Measurements from ENCODE around the gene CPT1B.
A peak's percentile ranks its signal among the peaks of the same experiment; 100 is the strongest.

The CPT1B gene

DNA sequence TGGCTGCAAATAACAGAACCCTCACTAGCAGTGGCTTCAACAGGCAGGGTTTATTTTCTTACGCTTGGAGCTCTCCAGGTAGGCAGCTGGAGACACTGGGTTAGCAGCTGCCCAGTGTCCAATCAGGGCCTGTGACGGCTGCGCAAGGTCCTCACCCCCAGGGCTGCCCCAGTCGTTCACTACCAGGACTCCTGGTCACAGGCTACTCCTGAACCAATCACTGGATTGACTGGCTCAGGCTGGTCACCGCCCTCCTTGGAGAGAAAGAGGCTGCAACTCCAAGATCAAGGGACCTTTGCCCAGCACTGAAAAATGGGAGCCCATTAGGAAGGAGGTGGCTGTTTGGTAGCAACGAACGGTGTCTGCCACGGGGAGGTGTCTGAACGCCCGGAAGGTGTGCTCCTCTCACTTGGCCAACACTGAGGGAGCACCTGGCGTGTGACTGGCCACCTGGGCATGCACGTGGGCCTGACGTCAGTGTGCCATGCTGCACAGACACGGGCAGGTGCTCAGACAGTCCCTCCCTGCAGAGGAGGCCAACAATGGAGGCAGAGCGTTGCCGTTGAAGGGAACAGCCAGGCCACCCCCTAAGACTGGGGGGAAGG lies 44.6 kb upstream of the CPT1B start:
- TF ChIP-seq ZFX (IDR thresholded peaks at IDR 0.05; ENCODE audit: borderline replicate concordance): no peak
- TF ChIP-seq, protein P1, sequence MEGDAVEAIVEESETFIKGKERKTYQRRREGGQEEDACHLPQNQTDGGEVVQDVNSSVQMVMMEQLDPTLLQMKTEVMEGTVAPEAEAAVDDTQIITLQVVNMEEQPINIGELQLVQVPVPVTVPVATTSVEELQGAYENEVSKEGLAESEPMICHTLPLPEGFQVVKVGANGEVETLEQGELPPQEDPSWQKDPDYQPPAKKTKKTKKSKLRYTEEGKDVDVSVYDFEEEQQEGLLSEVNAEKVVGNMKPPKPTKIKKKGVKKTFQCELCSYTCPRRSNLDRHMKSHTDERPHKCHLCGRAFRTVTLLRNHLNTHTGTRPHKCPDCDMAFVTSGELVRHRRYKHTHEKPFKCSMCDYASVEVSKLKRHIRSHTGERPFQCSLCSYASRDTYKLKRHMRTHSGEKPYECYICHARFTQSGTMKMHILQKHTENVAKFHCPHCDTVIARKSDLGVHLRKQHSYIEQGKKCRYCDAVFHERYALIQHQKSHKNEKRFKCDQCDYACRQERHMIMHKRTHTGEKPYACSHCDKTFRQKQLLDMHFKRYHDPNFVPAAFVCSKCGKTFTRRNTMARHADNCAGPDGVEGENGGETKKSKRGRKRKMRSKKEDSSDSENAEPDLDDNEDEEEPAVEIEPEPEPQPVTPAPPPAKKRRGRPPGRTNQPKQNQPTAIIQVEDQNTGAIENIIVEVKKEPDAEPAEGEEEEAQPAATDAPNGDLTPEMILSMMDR (IDR thresholded peaks at IDR 0.05): peak; percentile 1; the same call in 1 of the 2 replicates
- peak overlapping the region; percentile 98 for H3K27ac ChIP-seq

DNA sequence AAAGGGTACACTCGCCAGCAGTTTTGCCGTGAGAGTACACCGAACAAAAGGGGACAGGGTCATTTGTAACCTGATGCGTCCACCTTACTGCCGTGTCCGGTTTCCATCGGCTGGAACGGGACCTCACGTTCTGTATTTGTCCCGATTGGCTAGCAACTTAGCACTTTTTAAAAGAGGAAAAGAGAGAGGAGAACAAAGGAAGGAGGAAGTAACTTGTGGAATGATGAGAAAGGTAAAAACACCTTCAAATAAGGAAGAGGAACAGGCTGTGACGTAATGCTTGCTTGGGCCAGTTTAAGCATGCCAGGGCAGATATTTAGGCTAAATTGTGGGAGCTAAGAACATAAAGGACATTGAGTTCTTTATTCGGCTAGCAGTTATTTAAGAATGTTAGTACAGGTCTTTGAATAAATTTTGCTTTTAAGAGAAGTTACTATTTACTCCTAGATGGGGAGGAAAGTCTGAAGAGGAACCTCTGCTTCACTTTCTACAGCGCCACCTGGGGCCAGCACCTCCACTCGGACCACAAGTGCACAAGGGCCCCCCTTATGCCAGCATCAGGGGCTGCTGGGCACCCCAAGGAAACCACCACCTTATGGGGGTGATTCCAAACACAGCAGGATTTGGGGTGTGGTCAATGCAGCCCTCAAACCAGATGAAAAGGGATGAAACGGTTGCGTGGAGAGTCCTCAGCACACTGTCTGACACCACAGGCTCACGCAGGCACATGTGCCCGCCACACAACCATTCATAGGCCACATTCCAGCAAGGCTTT lies 43.9 kb upstream of the CPT1B start:
- H3K27ac ChIP-seq: peak overlapping the region; percentile 98
- TF ChIP-seq ZFX (IDR thresholded peaks at IDR 0.05; ENCODE audit: borderline replicate concordance): no peak
- TF ChIP-seq, protein P1 (IDR thresholded peaks at IDR 0.05): peak; percentile 78

DNA sequence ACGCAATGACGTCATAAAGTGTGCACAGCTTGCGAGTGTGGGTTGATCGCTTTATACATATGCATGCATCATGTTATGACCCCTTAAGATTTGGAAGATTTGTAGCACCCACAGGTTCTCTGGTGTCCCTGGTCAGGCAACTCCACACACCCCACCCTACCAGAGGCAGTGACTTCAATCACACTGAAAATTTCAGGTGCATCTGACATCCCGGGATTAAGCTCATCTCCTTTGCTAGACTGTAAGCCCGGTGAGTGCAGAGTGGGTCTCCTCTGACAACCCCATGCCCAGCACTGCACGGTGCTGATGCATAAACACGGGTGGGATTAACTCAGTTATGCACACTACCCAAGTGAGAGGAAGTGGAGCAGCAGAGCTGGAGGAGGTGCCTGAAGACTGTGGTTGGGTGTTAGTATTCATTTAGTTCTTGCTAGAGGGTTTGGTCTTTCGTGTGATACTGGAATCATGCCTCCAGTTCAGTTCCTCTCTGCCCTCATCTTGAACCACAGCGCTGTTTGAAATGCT lies 43.2 kb upstream of the CPT1B start:
- peak overlapping the region; percentile 98 for H3K27ac ChIP-seq
- TF ChIP-seq, protein P1 (IDR thresholded peaks at IDR 0.05): no peak
- TF ChIP-seq ZFX (IDR thresholded peaks at IDR 0.05; ENCODE audit: borderline replicate concordance): no peak

DNA sequence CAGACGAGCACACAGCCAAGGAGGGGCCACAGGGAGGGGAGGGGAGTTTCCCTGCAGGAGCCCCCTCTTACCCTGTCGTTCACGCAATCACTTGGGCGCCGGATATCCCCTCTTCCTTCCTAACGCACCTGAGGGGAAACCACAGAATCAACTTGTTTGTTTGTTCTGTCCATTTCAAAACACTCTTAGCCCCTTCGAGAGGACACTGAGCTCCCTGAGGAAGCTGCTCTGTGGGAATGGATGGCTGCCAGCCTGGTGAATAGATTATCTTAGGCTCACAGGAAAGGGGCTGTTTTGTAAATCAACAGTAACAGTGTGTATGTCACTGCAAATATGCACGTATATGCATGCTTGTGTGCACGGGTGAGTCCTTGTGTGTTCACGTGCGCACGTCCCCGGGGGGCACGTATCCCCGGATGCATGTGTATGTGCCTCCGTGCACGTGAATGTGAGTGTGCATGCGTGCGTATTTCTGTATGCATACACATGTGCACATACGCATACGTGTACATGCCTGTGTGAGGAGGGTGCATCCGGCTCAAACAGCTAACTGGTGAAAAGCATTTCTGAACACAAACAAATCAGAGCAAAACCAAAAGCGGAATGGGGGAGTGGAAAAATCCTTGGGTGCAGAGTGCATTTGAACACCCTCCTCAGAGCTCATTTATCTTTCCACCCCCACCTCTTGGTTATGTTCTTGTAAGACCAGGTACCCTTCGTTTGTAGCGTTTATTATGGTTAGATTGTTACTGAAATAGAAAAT lies 42.5 kb upstream of the CPT1B start:
- peak overlapping the region; percentile 98 for H3K27ac ChIP-seq
- TF ChIP-seq ZFX (IDR thresholded peaks at IDR 0.05; ENCODE audit: borderline replicate concordance): no peak
- TF ChIP-seq, protein P1 (IDR thresholded peaks at IDR 0.05): peak; percentile 61

DNA sequence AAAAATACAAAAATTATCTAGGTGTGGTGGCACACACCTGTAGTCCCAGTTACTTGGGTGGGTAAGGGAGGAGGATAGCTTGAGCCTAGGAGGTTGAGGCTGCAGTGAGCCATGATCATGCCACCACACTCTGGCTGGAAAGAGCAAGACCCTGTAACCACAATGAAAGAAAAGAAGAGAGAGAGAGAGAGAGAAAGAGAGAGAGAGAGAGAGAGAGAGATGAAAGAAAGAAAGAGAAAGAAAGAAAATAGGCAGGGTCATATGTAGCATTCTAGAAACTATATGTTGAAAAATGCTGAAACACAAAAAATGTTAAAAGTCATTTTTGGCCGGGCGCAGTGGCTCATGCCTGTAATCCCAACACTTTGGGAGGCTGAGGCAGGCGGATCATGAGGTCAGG lies 36.1 kb upstream of the CPT1B start:
- peak overlapping the region; percentile 81 for H3K27ac ChIP-seq

DNA sequence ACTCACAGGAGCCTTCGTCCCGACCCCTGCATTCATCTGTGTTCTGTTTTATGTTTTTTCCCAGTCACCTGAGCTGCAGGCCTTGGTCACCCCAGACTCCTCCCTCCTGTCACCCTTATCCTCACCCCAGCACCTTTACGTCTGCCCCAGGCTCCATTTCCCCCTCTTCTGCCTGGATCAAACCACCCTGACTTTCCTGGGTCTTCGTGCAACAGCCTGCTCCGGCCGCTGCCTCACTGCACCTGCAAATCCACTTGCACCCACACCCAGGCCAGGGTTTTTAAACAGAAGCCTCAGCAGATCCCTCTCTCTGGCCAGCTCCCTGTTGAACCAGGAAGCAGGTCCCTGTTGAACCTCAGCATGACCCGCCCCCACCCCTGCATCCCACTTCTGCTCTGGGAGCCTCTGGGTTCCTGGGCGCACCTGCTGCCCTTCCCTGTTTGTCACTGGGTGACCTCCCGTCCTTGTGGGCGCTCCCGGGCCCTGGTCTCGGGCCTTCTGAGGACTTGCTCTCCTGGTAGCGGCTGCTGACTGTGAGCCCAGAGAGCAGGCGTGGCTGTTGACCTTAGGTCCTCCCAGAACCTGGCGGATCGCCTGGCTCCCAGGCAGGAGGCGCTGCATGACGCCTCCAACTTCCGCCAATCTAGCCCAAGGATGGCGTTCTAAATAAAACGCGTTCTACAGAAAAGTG lies 35.2 kb upstream of the CPT1B start:
- peak overlapping the region; percentile 81 for H3K27ac ChIP-seq
- TF ChIP-seq, protein P1 (IDR thresholded peaks at IDR 0.05): peak; percentile 53
- no peak for TF ChIP-seq ZFX (IDR thresholded peaks at IDR 0.05; ENCODE audit: borderline replicate concordance)

Measured in 22Rv1 (cell line).